AG04450 (cell line): ENCODE results near the gene TRIO. TPM values are rescaled to one million over a fixed set of nuclear protein-coding genes. Genes with fewer than 3 reads are reported as not detected.

Source experiments
- CTCF ChIA-PET: fragments of 300-600, 350-600 bp; formaldehyde crosslinking; extraction: SDS; loops from one replicate; lab custom pipeline; 2022; ENCODE audit warnings: antibody characterized with exemption, inconsistent platforms; lab: Charles Lee
- POLR2A ChIA-PET: fragments of 350-600 bp; formaldehyde crosslinking; extraction: SDS; loops from one replicate; lab custom pipeline; 2021; ENCODE audit warnings: antibody characterized with exemption, inconsistent platforms; lab: Yijun Ruan, JAX
- DNase-seq: peaks from one replicate; pipeline ENCODE4 v3.0.0-alpha.2; 2011; ENCODE audit warnings: low read depth, low spot score
- H3K27ac ChIP-seq: one replicate; pipeline ENCODE4 v1.5.1; 2012; ENCODE audit warnings: low read depth, low read length, control low read depth
- H3K27me3 ChIP-seq: one replicate; pipeline ENCODE4 v1.6.0; 2012; ENCODE audit warnings: low read length; ENCODE audit not compliant: control insufficient read depth, insufficient read depth
- H3K4me3 ChIP-seq: 2 replicates; pipeline ENCODE4 v1.5.1; 2011; ENCODE audit warnings: mild to moderate bottlenecking, low read depth, low read length, control low read depth
- H3K9me3 ChIP-seq: 2 replicates; pipeline ENCODE4 v1.5.1; 2012; ENCODE audit warnings: low read length; ENCODE audit not compliant: control insufficient read depth, insufficient read depth
- CTCF ChIP-seq: IDR thresholded peaks from 2 replicates; pipeline ENCODE4 v1.5.1; 2011; ENCODE audit warnings: low read depth, low read length, control low read depth, inconsistent platforms
- polyA plus RNA-seq: library from polyadenylated mRNA; depleted of rRNA; stranded (reverse); fragments of >200 nt; gene quantifications from 2 replicates; pipeline ENCODE4 v1.2.3, GENCODE V29; 2011

TRIO gene
- polyA plus RNA-seq, 1 experiment: 268 TPM

DNA sequence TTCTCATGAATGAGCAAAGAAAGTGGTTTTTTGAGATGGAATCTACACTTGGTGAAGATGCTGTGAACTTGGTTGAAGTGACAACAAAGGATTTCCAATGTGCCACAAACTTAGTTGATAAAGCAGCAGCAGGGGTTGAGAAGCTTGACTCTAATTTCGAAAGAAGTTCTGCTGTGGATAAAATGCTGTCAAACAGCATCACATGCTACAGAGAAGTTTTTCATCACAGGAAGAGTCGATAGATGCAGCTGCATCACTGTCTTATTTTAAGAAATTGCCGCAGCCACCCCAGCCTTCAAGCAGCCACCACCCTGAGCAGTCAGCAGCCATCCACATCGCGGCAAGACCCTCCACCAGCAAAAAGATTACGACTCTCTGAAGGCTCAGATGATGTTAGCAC lies 78.6 kb downstream of the TRIO start:
- H3K4me3 ChIP-seq: no peak overlapping the region
- no peaks in the 10 kb centered on the region for H3K9me3 ChIP-seq
- H3K27me3 ChIP-seq: no peaks in the 10 kb centered on the region
- H3K27ac ChIP-seq: peak overlapping the region; percentile 25
- CTCF ChIA-PET: interaction anchor here (1.7 to 2.1 kb wide), 2 partner anchors 49 to 245 kb away, joined by 4 to 6 read pairs; no protein-coding TSS in a partner anchor
- POLR2A ChIA-PET: no interaction called here
- TF ChIP-seq CTCF: no peak
- no peak for DNase-seq

DNA sequence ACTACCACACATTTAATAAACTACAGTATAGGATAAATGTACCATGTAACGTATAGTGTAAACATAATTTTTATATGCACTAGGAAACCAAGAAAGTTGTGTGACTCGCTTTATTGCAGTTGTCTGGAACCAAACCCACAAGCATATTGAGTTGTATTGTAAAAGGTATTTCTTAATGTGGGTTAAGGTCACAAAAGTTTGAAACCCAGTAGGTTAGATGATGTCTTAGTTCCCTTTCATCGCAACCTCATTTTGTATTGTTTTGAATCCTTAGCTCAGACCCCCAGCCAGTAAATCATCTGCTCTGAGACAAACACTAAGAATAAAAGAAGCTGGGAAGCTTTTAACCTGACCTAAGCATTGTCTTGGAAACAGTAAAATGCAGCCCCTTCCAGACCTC lies 79.1 kb downstream of the TRIO start:
- CTCF ChIA-PET: interaction anchor here (1.7 to 2.1 kb wide), 2 partner anchors 48 to 245 kb away, joined by 4 to 6 read pairs; no protein-coding TSS in a partner anchor
- no peak for TF ChIP-seq CTCF

GRCh38 chr5:14223372-14223771 lies 80.2 kb downstream of the TRIO start:
- POLR2A ChIA-PET: no interaction called here
- CTCF ChIA-PET: no interaction called here
- no peaks in the 10 kb centered on the region for H3K27me3 ChIP-seq
- DNase-seq: no peak
- no peak for TF ChIP-seq CTCF
- no peak overlapping the region for H3K4me3 ChIP-seq
- H3K27ac ChIP-seq: no peak overlapping the region
- H3K9me3 ChIP-seq: no peaks in the 10 kb centered on the region

More for the DNA sequence above, 79.1 kb downstream of the TRIO start:
- Histone ChIP-seq H3K27me3 (no peaks in the 10 kb centered on the region), H3K4me3 (no peak overlapping the region), H3K9me3 (no peaks in the 10 kb centered on the region), H3K27ac (no peak overlapping the region)
- DNase-seq: no peak
- POLR2A ChIA-PET: no interaction called here

- TF ChIP-seq CTCF: no peak
- H3K4me3 ChIP-seq: no peak overlapping the region
- POLR2A ChIA-PET: no interaction called here
- no peak overlapping the region for H3K27ac ChIP-seq
- H3K27me3 ChIP-seq: no peaks in the 10 kb centered on the region
- no peak for DNase-seq
- H3K9me3 ChIP-seq: no peaks in the 10 kb centered on the region
- CTCF ChIA-PET: interaction anchor here (0.7 to 1.5 kb wide), 3 partner anchors 26 to 248 kb away, joined by 3 to 8 read pairs (median 4); no protein-coding TSS in a partner anchor
Measured at GRCh38 chr5:14225173-14225834, 82.2 kb downstream of the TRIO start.

DNA sequence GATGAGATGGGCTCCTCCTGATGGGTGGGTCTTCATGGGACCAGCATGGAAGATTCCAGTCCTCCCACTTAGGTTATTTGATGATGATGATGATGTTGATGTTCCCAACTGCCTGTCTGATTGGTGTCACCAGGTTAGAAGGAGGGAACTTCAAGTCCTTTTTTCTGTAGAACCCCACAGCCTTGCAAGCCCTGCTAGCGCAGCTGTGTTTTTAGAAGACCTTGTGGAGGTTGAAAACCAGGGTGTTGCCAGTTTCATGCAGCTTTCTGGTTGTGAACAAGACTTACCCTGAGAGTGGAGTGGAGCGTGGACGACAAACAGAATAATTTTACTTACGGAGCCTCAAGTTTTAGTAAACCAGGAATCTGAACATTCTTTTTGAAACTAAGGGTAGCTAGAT lies 83.0 kb downstream of the TRIO start:
- ChIA-PET CTCF (no interaction called here), POLR2A (no interaction called here)
- Histone ChIP-seq H3K27me3 (no peaks in the 10 kb centered on the region), H3K27ac (no peak overlapping the region), H3K4me3 (no peak overlapping the region), H3K9me3 (no peaks in the 10 kb centered on the region)
- no peak for DNase-seq
- TF ChIP-seq CTCF: no peak
